Thyroid gland (tissue), 4 donors: ENCODE measurements around the gene TMEM44. TPM values are rescaled to one million over a fixed set of nuclear protein-coding genes. Genes with fewer than 3 reads are reported as not detected.

Source experiments
- DNase-seq, 2 donors: peaks; one replicate each; pipeline ENCODE4 v3.0.0-alpha.2; 2019
- H3K27ac ChIP-seq, 3 donors: fragments of 200-600 bp; sonication (generic); 1 replicate in 2 of 3; 2 replicates in 1 of 3; pipeline ENCODE4 v1.5.1; 2016 to 2019; ENCODE audit warnings: mild to moderate bottlenecking in 1 of 3, moderate library complexity in 1 of 3
- H3K27me3 ChIP-seq: fragments of 200-600 bp; sonication (generic); one replicate; pipeline ENCODE4 v1.5.1; 2019
- H3K36me3 ChIP-seq, 2 donors: fragments of 200-600 bp; sonication (generic); one replicate each; pipeline ENCODE4 v1.5.1; 2016 to 2019
- H3K4me1 ChIP-seq, 2 donors: fragments of 200-600 bp; sonication (generic); one replicate each; pipeline ENCODE4 v1.5.1; 2017 to 2019
- H3K4me3 ChIP-seq, 3 donors: fragments of 200-600 bp; sonication (generic); replicated peaks in 1 of 3; 1 replicate in 2 of 3; 2 replicates in 1 of 3; pipeline ENCODE4 v1.5.1; 2016; ENCODE audit warnings: mild to moderate bottlenecking in 1 of 3
- H3K9me3 ChIP-seq: fragments of 200-600 bp; sonication (generic); one replicate; pipeline ENCODE4 v1.5.1; 2017
- CTCF ChIP-seq, 6 experiments: fragments of 200-600 bp in 3 of 6; fragments of 450-650 bp in 3 of 6; sonication (generic) in 3 of 6; IDR thresholded peaks; one replicate each; pipeline ENCODE4 v1.5.1; 2016 to 2019; ENCODE audit warnings: antibody characterized with exemption in 6 of 6, mild to moderate bottlenecking in 2 of 6, inconsistent platforms in 1 of 6, moderate library complexity in 1 of 6
- POLR2A ChIP-seq, 2 donors: fragments of 450-650 bp; IDR thresholded peaks; one replicate each; pipeline ENCODE4 v1.6.1; 2017; ENCODE audit warnings: antibody characterized with exemption in 2 of 2, mild to moderate bottlenecking in 2 of 2, moderate library complexity in 1 of 2
- WGBS, 2 donors: methylation state at CpG; one replicate each; pipeline ENCODE4 v1.1.5; 2017; 5-methylcytosine and 5-hydroxymethylcytosine counted together
- intact Hi-C: fragments of 100-400 bp; cut with DNase I; formaldehyde crosslinking; loops from one replicate; pipeline ENCODE4 v1.15.1; 2023
- total RNA-seq, 4 donors: library from RNA; depleted of rRNA; stranded (reverse); fragments of >200 nt; gene quantifications; one replicate each; pipeline ENCODE4 v1.2.3, GENCODE V29; 2016

Gene TMEM44
- total RNA-seq, 4 donors from 2014 or later: 6.3 to 11.0 (median 9.7) TPM

GRCh38 chr3:194588236-194588635 lies 45.0 kb downstream of the TMEM44 start:
- Histone ChIP-seq H3K4me1 (peaks cover 12 to 26% of the 10 kb centered on the region in 2 donors), H3K27me3 (no peaks in the 10 kb centered on the region), H3K9me3 (no peaks in the 10 kb centered on the region), H3K36me3 (no peaks in the 10 kb centered on the region), H3K4me3 (no peak overlapping the region), H3K27ac (peak overlapping the region in 1 of 3 donors; percentile 19)
- 95 to 100% methylated on average over 13 of the region's 13 CpGs for WGBS, 2 donors
- intact Hi-C loops: no loop called here
- TF ChIP-seq CTCF (IDR thresholded peaks at IDR 0.05) (no peak), POLR2A (IDR thresholded peaks at IDR 0.05) (no peak)
- DNase-seq: no peak

- no peak for TF ChIP-seq CTCF (IDR thresholded peaks at IDR 0.05)
- no peak for TF ChIP-seq POLR2A (IDR thresholded peaks at IDR 0.05)
- no peak overlapping the region for H3K4me3 ChIP-seq
- peaks cover 12 to 18% of the 10 kb centered on the region in 2 donors for H3K4me1 ChIP-seq
- no peaks in the 10 kb centered on the region for H3K9me3 ChIP-seq
- H3K36me3 ChIP-seq: no peaks in the 10 kb centered on the region
- intact Hi-C loops: no loop called here
- peak in 1 of 2 donors; percentile 35 for DNase-seq
- WGBS, 2 donors: 86 to 87% methylated on average over 14 of the region's 14 CpGs
- no peaks in the 10 kb centered on the region for H3K27me3 ChIP-seq
- peak overlapping the region in 2 of 3 donors; percentile 11 to 19 for H3K27ac ChIP-seq
These were observed 45.7 kb downstream of the TMEM44 start for GRCh38 chr3:194587438-194587931.

DNA sequence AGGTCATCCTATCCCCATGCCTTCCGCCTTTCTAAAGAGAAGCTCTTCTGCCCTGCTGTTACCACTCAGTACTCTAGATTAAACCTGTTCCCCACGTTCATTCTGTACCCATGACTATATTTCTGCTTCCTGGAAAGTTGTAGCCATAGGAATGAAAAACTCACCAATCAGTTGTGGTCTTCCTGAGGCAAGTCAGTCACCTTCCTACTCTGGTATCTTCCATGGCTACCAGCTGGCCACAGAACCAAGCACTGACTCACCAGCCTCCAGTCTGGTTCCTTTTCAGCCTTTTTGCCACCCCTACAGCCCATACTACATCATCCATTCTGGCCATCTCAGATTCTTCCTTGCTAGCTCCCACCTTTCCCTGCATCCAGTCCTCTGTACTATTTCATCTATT lies 46.4 kb downstream of the TMEM44 start:
- DNase-seq: no peak
- H3K27ac ChIP-seq: peak overlapping the region in 1 of 3 donors; percentile 11
- H3K4me1 ChIP-seq: peaks cover 12 to 18% of the 10 kb centered on the region in 2 donors
- 86 to 95% methylated on average over 2 of the region's 2 CpGs for WGBS, 2 donors
- H3K9me3 ChIP-seq: no peaks in the 10 kb centered on the region
- TF ChIP-seq POLR2A (IDR thresholded peaks at IDR 0.05) (no peak), CTCF (IDR thresholded peaks at IDR 0.05) (no peak)
- no peak overlapping the region for H3K4me3 ChIP-seq
- H3K27me3 ChIP-seq: no peaks in the 10 kb centered on the region
- intact Hi-C loops: no loop called here
- H3K36me3 ChIP-seq: no peaks in the 10 kb centered on the region

GRCh38 chr3:194585880-194586281 lies 47.3 kb downstream of the TMEM44 start:
- Histone ChIP-seq H3K27ac (no peak overlapping the region), H3K9me3 (no peaks in the 10 kb centered on the region), H3K4me3 (no peak overlapping the region), H3K36me3 (no peaks in the 10 kb centered on the region), H3K27me3 (no peaks in the 10 kb centered on the region), H3K4me1 (peaks cover 12 to 18% of the 10 kb centered on the region in 2 donors)
- no peak for DNase-seq
- intact Hi-C loops: no loop called here
- 73 to 76% methylated on average over 5 of the region's 5 CpGs for WGBS, 2 donors
- TF ChIP-seq POLR2A (IDR thresholded peaks at IDR 0.05) (no peak), CTCF (IDR thresholded peaks at IDR 0.05) (no peak)

GRCh38 chr3:194584866-194585265 lies 48.4 kb downstream of the TMEM44 start:
- H3K27me3 ChIP-seq: no peaks in the 10 kb centered on the region
- H3K4me3 ChIP-seq: no peak overlapping the region
- DNase-seq: no peak
- TF ChIP-seq CTCF (IDR thresholded peaks at IDR 0.05): no peak
- TF ChIP-seq POLR2A (IDR thresholded peaks at IDR 0.05): no peak
- intact Hi-C loops: no loop called here
- no peaks in the 10 kb centered on the region for H3K9me3 ChIP-seq
- peak overlapping the region in 1 of 3 donors; percentile 96 for H3K27ac ChIP-seq
- H3K36me3 ChIP-seq: no peaks in the 10 kb centered on the region
- 95 to 98% methylated on average over 1 of the region's 1 CpG for WGBS, 2 donors
- H3K4me1 ChIP-seq: peaks cover 12 to 18% of the 10 kb centered on the region in 2 donors
